LNCAP (cell line): Measurements from ENCODE around the gene RUNX2.

ENCODE experiments used
- TF ChIP-seq, protein P1 (sequence below): fragments of 450-650 bp; IDR thresholded peaks from 2 replicates; pipeline ENCODE4 v1.5.1; 2017; ENCODE audit warnings: mild to moderate bottlenecking

The RUNX2 gene

DNA sequence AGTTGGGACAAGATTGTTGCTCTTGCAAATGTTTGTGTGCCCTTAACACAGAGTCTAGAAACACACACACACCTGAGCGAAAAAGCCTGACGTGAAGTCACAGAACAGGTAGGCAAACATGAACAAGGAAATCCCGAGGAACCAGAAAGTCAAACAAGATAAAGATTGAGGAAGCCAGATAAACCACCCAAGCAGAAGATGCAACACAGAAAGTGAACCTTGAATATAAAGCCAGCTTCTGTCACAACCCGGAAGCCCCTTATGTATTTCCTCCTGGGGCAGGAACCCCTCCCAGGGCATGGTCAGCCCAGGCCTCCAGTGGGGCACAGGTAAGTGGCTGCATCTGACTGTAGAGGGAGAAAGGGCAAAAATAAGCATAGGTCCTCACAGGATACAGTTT is 207.8 kb downstream of the RUNX2 start:
- TF ChIP-seq, protein P1, sequence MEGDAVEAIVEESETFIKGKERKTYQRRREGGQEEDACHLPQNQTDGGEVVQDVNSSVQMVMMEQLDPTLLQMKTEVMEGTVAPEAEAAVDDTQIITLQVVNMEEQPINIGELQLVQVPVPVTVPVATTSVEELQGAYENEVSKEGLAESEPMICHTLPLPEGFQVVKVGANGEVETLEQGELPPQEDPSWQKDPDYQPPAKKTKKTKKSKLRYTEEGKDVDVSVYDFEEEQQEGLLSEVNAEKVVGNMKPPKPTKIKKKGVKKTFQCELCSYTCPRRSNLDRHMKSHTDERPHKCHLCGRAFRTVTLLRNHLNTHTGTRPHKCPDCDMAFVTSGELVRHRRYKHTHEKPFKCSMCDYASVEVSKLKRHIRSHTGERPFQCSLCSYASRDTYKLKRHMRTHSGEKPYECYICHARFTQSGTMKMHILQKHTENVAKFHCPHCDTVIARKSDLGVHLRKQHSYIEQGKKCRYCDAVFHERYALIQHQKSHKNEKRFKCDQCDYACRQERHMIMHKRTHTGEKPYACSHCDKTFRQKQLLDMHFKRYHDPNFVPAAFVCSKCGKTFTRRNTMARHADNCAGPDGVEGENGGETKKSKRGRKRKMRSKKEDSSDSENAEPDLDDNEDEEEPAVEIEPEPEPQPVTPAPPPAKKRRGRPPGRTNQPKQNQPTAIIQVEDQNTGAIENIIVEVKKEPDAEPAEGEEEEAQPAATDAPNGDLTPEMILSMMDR: no peak

- TF ChIP-seq, protein P1: no peak
Measured at GRCh38 chr6:45537539-45537938, 209.4 kb downstream of the RUNX2 start.

- TF ChIP-seq, protein P1: no peak
Measured at GRCh38 chr6:45538641-45539547, 210.8 kb downstream of the RUNX2 start.

DNA sequence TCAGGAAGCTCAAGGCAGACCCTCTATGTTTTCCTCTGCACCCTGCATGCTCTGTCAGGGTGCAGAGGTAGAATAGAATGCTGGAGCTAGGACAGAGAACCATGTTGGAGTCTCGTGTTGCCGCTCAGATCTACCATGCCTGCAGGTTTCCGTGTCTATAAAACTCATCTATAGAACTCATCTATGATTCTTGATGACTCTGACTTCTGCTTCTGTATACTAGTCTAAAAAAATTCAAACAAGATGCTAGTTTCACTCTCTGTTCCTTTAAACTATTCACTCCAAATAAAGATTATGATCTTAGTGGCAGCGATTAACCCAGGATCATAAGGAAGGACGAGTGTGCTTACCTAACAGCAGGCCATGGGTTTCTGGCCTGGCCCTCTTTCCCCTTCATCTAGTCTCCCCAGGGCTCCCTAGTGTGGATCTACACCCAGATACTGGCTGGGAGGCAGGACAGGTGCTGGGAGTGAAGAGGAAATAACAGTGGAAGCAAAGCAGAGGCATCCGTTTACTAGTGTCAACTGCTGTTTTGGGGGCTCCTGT is 212.3 kb downstream of the RUNX2 start:
- TF ChIP-seq, protein P1: no peak

- TF ChIP-seq, protein P1: no peak
Measured at GRCh38 chr6:45541934-45542333, 213.8 kb downstream of the RUNX2 start.

DNA sequence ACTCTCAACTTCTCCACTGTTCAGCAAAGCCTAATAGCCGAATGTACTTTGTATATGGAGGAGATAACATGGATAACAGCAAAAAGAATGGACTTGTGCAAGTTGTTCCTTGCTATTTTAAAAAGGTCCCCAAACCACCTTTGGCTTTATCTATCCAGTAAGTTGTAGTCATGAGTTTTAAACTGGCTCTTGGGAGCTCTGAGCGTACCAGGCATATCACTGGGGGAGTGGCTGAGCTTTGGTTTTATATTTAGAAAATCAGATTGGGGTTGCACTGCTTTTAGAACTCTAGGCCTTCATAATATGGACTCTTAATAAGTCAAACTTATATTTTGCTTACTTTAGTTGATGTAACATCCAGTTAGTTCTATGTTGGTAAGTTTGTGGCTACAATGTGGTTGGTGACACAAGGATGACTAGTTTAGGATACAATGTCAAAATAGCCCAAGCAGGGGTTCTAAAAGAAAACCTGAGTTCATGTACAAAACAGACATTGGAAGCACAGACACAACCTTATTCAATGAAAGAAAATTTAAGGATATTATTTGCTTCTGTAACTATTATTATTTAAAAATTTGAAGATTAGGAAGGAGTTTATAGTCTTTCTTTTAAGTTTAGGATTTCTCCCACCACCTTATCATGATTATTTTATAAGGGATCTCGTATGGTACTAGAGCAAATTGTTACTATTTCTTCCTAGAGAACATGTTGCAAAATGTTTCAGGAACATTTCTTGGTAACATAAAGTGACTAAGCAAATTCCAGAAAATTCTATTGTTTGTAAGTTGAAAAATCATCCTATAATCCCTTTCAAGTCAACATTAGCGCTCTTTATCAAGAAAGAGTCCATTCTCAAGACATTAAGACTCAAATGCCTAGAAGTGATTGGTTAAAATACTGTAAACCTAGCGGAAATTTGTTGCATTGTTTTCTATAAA is 215.4 kb downstream of the RUNX2 start:
- TF ChIP-seq, protein P1: no peak

DNA sequence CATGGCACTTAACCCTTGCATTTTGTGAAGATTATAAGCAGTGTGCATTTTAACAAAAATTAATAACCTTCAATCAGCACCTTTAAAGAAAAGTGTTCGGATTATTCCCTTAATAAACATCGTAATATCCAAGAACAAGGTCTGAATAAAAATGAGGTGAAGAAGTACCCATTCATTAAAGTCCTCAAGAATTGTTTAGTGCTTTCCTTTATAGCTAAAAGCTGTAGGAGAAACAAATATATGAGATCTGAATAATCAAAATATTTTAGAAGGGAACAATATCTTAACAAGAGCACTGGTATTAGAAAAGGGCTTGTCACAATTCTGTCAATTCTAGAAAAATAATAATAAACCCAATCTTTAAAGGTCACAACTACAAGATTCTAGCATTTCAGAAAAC is 217.3 kb downstream of the RUNX2 start:
- TF ChIP-seq, protein P1: no peak
